ENCODE data around the gene PSME1. TPM values are rescaled to one million over a fixed set of nuclear protein-coding genes. Genes with fewer than 3 reads are reported as not detected.
A peak's percentile ranks its signal among the peaks of the same experiment; 100 is the strongest.

Gene PSME1
- polyA plus RNA-seq, 1 donor: 324 TPM

DNA sequence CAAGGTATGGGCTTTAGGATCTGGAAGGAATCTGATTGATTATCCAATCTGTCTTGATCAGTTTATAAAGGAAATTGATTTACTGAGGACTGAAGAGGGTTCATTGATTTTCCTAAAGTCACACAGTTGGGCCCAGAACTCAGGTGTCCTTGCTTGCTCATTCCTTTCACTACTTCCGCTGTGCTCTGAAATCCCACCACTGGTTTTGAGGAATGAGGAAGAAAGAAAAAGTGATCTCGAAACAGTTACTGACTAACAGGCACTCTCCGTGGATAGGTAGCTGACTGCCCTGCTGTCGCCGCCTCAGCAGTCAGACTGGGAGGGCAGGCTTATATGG is 5.6 kb upstream of the PSME1 start, which contains the start of gene FITM1:
Gene FITM1 (plus strand): TSS at position 280 of the 337 bp plus-strand sequence. CDS start 905 bp downstream, outside the sequence.
- H3K27ac ChIP-seq (ENCODE audit: low read length): no peak within 1 kb of the TSS
- no peaks in the 10 kb centered on the region for H3K9me3 ChIP-seq (ENCODE audit: control insufficient read depth, low read depth, low read length)
- H3K27me3 ChIP-seq (ENCODE audit: control insufficient read depth, insufficient read depth, low read length): no peaks in the 10 kb centered on the region
- DNase-seq: no peak
- H3K4me1 ChIP-seq (ENCODE audit: control insufficient read depth, insufficient read depth, low read length): peaks cover 2% of the 10 kb centered on the region
- H3K4me3 ChIP-seq (ENCODE audit: low read length): no peak within 1 kb of the TSS
- no CpG with 5 or more reads among the region's 5 CpGs for WGBS (ENCODE audit: insufficient coverage, low lambda C conversion rate)
- H3K36me3 ChIP-seq (ENCODE audit: control insufficient read depth, insufficient read depth, low read length): peaks cover 3% of the 10 kb centered on the region

GRCh38 chr14:24130717-24131548 is 5.1 kb upstream of the PSME1 start:
- Histone ChIP-seq H3K4me1 (ENCODE audit: control insufficient read depth, insufficient read depth, low read length) (peaks cover 5% of the 10 kb centered on the region), H3K9me3 (ENCODE audit: control insufficient read depth, low read depth, low read length) (no peaks in the 10 kb centered on the region), H3K4me3 (ENCODE audit: low read length) (no peak overlapping the region), H3K27me3 (ENCODE audit: control insufficient read depth, insufficient read depth, low read length) (no peaks in the 10 kb centered on the region), H3K27ac (ENCODE audit: low read length) (no peak overlapping the region), H3K36me3 (ENCODE audit: control insufficient read depth, insufficient read depth, low read length) (peaks cover 3% of the 10 kb centered on the region)
- WGBS (ENCODE audit: insufficient coverage, low lambda C conversion rate): no CpG with 5 or more reads among the region's 7 CpGs
- no peak for DNase-seq

GRCh38 chr14:24131549-24131966 is 4.4 kb upstream of the PSME1 start:
- no peak for DNase-seq
- Histone ChIP-seq H3K36me3 (ENCODE audit: control insufficient read depth, insufficient read depth, low read length) (peaks cover 3% of the 10 kb centered on the region), H3K4me3 (ENCODE audit: low read length) (no peak overlapping the region), H3K27me3 (ENCODE audit: control insufficient read depth, insufficient read depth, low read length) (no peaks in the 10 kb centered on the region), H3K9me3 (ENCODE audit: control insufficient read depth, low read depth, low read length) (no peaks in the 10 kb centered on the region), H3K27ac (ENCODE audit: low read length) (no peak overlapping the region), H3K4me1 (ENCODE audit: control insufficient read depth, insufficient read depth, low read length) (peaks cover 5% of the 10 kb centered on the region)
- WGBS (ENCODE audit: insufficient coverage, low lambda C conversion rate): no CpG with 5 or more reads among the region's 15 CpGs

- Histone ChIP-seq H3K27me3 (ENCODE audit: control insufficient read depth, insufficient read depth, low read length) (no peaks in the 10 kb centered on the region), H3K36me3 (ENCODE audit: control insufficient read depth, insufficient read depth, low read length) (peaks cover 4% of the 10 kb centered on the region), H3K27ac (ENCODE audit: low read length) (no peak overlapping the region)
Observed at GRCh38 chr14:24132061-24132685, 3.8 kb upstream of the PSME1 start.

GRCh38 chr14:24132976-24133375 is 3.0 kb upstream of the PSME1 start:
- DNase-seq: no peak
- Histone ChIP-seq H3K9me3 (ENCODE audit: control insufficient read depth, low read depth, low read length) (no peaks in the 10 kb centered on the region), H3K27ac (ENCODE audit: low read length) (no peak overlapping the region), H3K27me3 (ENCODE audit: control insufficient read depth, insufficient read depth, low read length) (no peaks in the 10 kb centered on the region), H3K4me1 (ENCODE audit: control insufficient read depth, insufficient read depth, low read length) (peaks cover 16% of the 10 kb centered on the region), H3K4me3 (ENCODE audit: low read length) (no peak overlapping the region), H3K36me3 (ENCODE audit: control insufficient read depth, insufficient read depth, low read length) (peaks cover 12% of the 10 kb centered on the region)
- WGBS (ENCODE audit: insufficient coverage, low lambda C conversion rate): no CpG with 5 or more reads among the region's 2 CpGs

More at GRCh38 chr14:24132061-24132685, 3.8 kb upstream of the PSME1 start:
- WGBS (ENCODE audit: insufficient coverage, low lambda C conversion rate): no CpG with 5 or more reads among the region's 24 CpGs
- Histone ChIP-seq H3K9me3 (ENCODE audit: control insufficient read depth, low read depth, low read length) (no peaks in the 10 kb centered on the region), H3K4me1 (ENCODE audit: control insufficient read depth, insufficient read depth, low read length) (peaks cover 9% of the 10 kb centered on the region), H3K4me3 (ENCODE audit: low read length) (no peak overlapping the region)
- no peak for DNase-seq

DNA sequence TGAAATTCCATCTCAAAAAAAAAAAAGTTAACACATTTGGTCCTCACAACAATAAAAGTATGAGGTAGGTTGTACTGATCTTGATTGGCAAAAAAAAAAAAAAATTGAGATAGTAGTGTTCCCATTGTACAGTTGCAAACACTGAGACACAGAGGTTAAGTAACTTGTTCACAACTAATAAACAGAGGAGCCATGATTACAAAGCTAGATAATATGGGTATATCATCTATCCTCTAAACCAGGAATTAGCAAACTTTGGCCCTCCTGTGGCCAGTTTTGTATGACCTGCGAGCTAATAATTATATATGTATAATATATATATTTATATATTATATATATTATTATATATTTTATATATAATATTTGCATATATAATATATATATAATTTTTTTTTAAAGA is 2.3 kb upstream of the PSME1 start:
- peaks cover 23% of the 10 kb centered on the region for H3K4me1 ChIP-seq (ENCODE audit: control insufficient read depth, insufficient read depth, low read length)
- peaks cover 20% of the 10 kb centered on the region for H3K36me3 ChIP-seq (ENCODE audit: control insufficient read depth, insufficient read depth, low read length)
- DNase-seq: no peak
- H3K4me3 ChIP-seq (ENCODE audit: low read length): no peak overlapping the region
- no peaks in the 10 kb centered on the region for H3K9me3 ChIP-seq (ENCODE audit: control insufficient read depth, low read depth, low read length)
- no peaks in the 10 kb centered on the region for H3K27me3 ChIP-seq (ENCODE audit: control insufficient read depth, insufficient read depth, low read length)
- H3K27ac ChIP-seq (ENCODE audit: low read length): no peak overlapping the region
- no CpG with 5 or more reads among the region's 1 CpG for WGBS (ENCODE audit: insufficient coverage, low lambda C conversion rate)

GRCh38 chr14:24135584-24135833 is 485 bp upstream of the PSME1 start:
- H3K36me3 ChIP-seq (ENCODE audit: control insufficient read depth, insufficient read depth, low read length): peaks cover 29% of the 10 kb centered on the region
- H3K9me3 ChIP-seq (ENCODE audit: control insufficient read depth, low read depth, low read length): no peaks in the 10 kb centered on the region
- DNase-seq: no peak
- H3K4me1 ChIP-seq (ENCODE audit: control insufficient read depth, insufficient read depth, low read length): peaks cover 33% of the 10 kb centered on the region
- peak overlapping the region; percentile 57 for H3K4me3 ChIP-seq (ENCODE audit: low read length)
- peak overlapping the region; percentile 85 for H3K27ac ChIP-seq (ENCODE audit: low read length)
- WGBS (ENCODE audit: insufficient coverage, low lambda C conversion rate): no CpG with 5 or more reads among the region's 9 CpGs
- H3K27me3 ChIP-seq (ENCODE audit: control insufficient read depth, insufficient read depth, low read length): no peaks in the 10 kb centered on the region

DNA sequence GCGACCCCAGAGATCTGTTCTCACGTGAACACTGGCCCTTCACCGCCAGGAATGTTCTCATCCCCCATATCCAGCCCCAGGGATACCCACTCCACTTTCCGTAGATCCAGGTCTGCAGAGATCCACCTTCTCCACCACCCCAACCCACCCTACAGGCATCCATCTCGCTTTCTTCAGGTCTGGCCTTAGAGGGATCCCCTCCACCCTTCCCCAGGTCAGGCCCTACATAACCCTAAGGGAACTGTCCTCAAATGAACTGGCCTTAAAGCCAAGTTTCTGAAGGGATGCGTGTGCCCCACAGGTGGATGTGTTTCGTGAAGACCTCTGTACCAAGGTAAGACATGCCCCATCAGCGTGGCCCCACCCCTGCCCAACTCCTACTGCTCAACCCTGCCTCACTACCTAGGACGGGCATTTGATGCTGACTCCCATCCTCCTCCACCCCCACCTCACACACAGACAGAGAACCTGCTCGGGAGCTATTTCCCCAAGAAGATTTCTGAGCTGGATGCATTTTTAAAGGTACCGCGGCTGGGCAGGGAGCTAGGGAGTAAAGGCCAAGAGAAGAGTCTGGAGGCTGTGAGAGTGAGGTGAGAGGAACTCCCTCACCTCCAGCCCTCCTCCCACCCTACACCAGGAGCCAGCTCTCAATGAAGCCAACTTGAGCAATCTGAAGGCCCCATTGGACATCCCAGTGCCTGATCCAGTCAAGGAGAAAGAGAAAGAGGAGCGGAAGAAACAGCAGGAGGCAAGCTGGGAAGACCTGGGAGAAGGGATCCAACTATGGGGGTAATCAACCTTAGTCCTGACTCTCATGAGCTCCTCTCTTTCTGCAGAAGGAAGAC is 912 bp downstream of the PSME1 start:
- DNase-seq: peak in 1 of 2 donors; percentile 27
- Histone ChIP-seq H3K36me3 (ENCODE audit: control insufficient read depth, insufficient read depth, low read length) (peaks cover 29% of the 10 kb centered on the region), H3K4me1 (ENCODE audit: control insufficient read depth, insufficient read depth, low read length) (peaks cover 33% of the 10 kb centered on the region), H3K4me3 (ENCODE audit: low read length) (peak overlapping the region; percentile 83), H3K27ac (ENCODE audit: low read length) (peak overlapping the region; percentile 70), H3K9me3 (ENCODE audit: control insufficient read depth, low read depth, low read length) (no peaks in the 10 kb centered on the region), H3K27me3 (ENCODE audit: control insufficient read depth, insufficient read depth, low read length) (no peaks in the 10 kb centered on the region)
- WGBS (ENCODE audit: insufficient coverage, low lambda C conversion rate): no CpG with 5 or more reads among the region's 13 CpGs

GRCh38 chr14:24137529-24138395 is 1.8 kb downstream of the PSME1 start:
- Histone ChIP-seq H3K36me3 (ENCODE audit: control insufficient read depth, insufficient read depth, low read length) (peaks cover 26% of the 10 kb centered on the region), H3K27me3 (ENCODE audit: control insufficient read depth, insufficient read depth, low read length) (no peaks in the 10 kb centered on the region), H3K4me1 (ENCODE audit: control insufficient read depth, insufficient read depth, low read length) (peaks cover 39% of the 10 kb centered on the region), H3K27ac (ENCODE audit: low read length) (no peak overlapping the region), H3K9me3 (ENCODE audit: control insufficient read depth, low read depth, low read length) (no peaks in the 10 kb centered on the region), H3K4me3 (ENCODE audit: low read length) (no peak overlapping the region)
- DNase-seq: no peak
- WGBS (ENCODE audit: insufficient coverage, low lambda C conversion rate): no CpG with 5 or more reads among the region's 8 CpGs

Measured in large intestine (tissue), 3 donors.